GM12878 (cell line): ENCODE data around the gene PIWIL4. TPM values are rescaled to one million over a fixed set of nuclear protein-coding genes. Genes with fewer than 3 reads are reported as not detected.
"Not testable (repeated sequence)": the region's sequence is repeated elsewhere in the genome, so short reads cannot be mapped to it uniquely, and the experiment has no call there.

Experiments used
- ATAC-seq: fragments of 200-7000 bp; cut with Tn5 transposase; 3 replicates; pipeline ENCODE4 v1.9.1; 2020; ENCODE audit warnings: mild to moderate bottlenecking, moderate library complexity
- BruUV-seq: library from RNA; stranded (reverse); fragments of 400-500 nt; replicated peaks from 2 replicates; lab custom pipeline; 2021; lab: Mats Ljungman, UMichigan
- CTCF ChIA-PET: fragments of 300-600 bp; sonication (Branson Sonifier 250); formaldehyde crosslinking; extraction: SDS; loops from one replicate; lab custom pipeline; 2021; ENCODE audit warnings: inconsistent platforms; lab: Yijun Ruan, JAX
- POLR2A ChIA-PET: fragments of 350-600 bp; formaldehyde crosslinking; extraction: SDS; loops from one replicate; lab custom pipeline; 2021; ENCODE audit warnings: inconsistent platforms; lab: Charles Lee
- RAD21 ChIA-PET: fragments of 300-600 bp; sonication (Branson Sonifier 250); formaldehyde crosslinking; loops from one replicate; lab custom pipeline; 2023; ENCODE audit warnings: antibody characterized with exemption; ENCODE audit not compliant: unreplicated experiment; lab: Charles Lee
- SMC1A ChIA-PET: fragments of 300-600 bp; sonication (Branson Sonifier 250); formaldehyde crosslinking; loops from one replicate; lab custom pipeline; 2023; ENCODE audit not compliant: unreplicated experiment, uncharacterized antibody; lab: Charles Lee
- DNase-seq: peaks from one replicate; pipeline ENCODE4 v3.0.0-alpha.2; 2011; ENCODE audit warnings: low read depth, low spot score
- FAIRE-seq: peaks from 3 replicates; lab custom pipeline; 2011; peaks lifted over from hg19 to GRCh38; lab: Jason Lieb, UNC
- H2AFZ ChIP-seq: 2 replicates; pipeline ENCODE4 v1.6.0; 2011; ENCODE audit warnings: low read depth, low read length, control low read depth; ENCODE audit not compliant: control insufficient read depth
- H3K27ac ChIP-seq: 2 replicates; pipeline ENCODE4 v1.5.1; 2011; ENCODE audit warnings: control low read depth; ENCODE audit not compliant: control insufficient read depth, insufficient read depth
- H3K27me3 ChIP-seq, 2 experiments: replicated peaks in 1 of 2; 2 replicates each; pipeline versions ENCODE4 v1.6.0 to v1.6.1; 2011; ENCODE audit warnings: low read length in 1 of 2; ENCODE audit not compliant: control insufficient read depth in 2 of 2, insufficient read depth in 2 of 2
- H3K36me3 ChIP-seq, 2 experiments: 2 replicates each; pipeline ENCODE4 v1.5.1; 2011; ENCODE audit warnings: low read length in 1 of 2; ENCODE audit not compliant: control insufficient read depth in 2 of 2, insufficient read depth in 2 of 2
- H3K4me1 ChIP-seq: 2 replicates; pipeline ENCODE4 v1.6.1; 2011; ENCODE audit warnings: mild to moderate bottlenecking, low read length, moderate library complexity, mixed read lengths; ENCODE audit not compliant: control insufficient read depth, insufficient read depth
- H3K4me2 ChIP-seq: 2 replicates; pipeline ENCODE4 v1.6.0; 2011; ENCODE audit warnings: control low read depth; ENCODE audit not compliant: control insufficient read depth, insufficient read depth
- H3K4me3 ChIP-seq: fragments of 200-600 bp; sonication (generic); 2 replicates; pipeline ENCODE4 v1.5.1; 2016
- H3K79me2 ChIP-seq: 2 replicates; pipeline ENCODE4 v1.6.0; 2011; ENCODE audit warnings: low read length; ENCODE audit not compliant: control insufficient read depth, insufficient read depth
- H3K9ac ChIP-seq: 2 replicates; pipeline ENCODE4 v1.8.0; 2011; ENCODE audit warnings: low read length, control low read depth, mixed read lengths; ENCODE audit not compliant: control insufficient read depth, insufficient read depth
- H3K9me3 ChIP-seq: replicated peaks from 3 replicates; pipeline ENCODE4 v1.5.1; 2011; ENCODE audit warnings: mild to moderate bottlenecking, low read length; ENCODE audit not compliant: control insufficient read depth, insufficient read depth
- H4K20me1 ChIP-seq: 2 replicates; pipeline ENCODE4 v1.6.0; 2011; ENCODE audit not compliant: control insufficient read depth, insufficient read depth
- WGBS: methylation state at CpG from one replicate; pipeline ENCODE4 v1.1.6; 2016; ENCODE audit warnings: low lambda C conversion rate; ENCODE audit not compliant: insufficient replicate concordance, insufficient coverage; ENCODE audit errors: missing lambda C conversion rate; 5-methylcytosine and 5-hydroxymethylcytosine counted together
- in situ Hi-C: fragments of 300-500 bp; cut with MboI; formaldehyde crosslinking; loops from 9 replicates; pipeline ENCODE4 v1.14.3; 2018; ENCODE audit warnings: mixed read lengths
- intact Hi-C: fragments of 100-400 bp; cut with micrococcal nuclease; formaldehyde crosslinking; loops from one replicate; pipeline ENCODE4 v1.14.2; 2022; ENCODE audit not compliant: unreplicated experiment
- polyA plus RNA-seq, 11 experiments: library from polyadenylated mRNA; depleted of rRNA in 4 of 11; unstranded in 6 of 11; stranded (reverse) in 5 of 11; fragments of >200 nt; fragmentation: Nextera tagmentation in 4 of 11; fragmentation: Illumina TruSeq in 1 of 11; extraction: Ambion mirVana in 4 of 11; extraction: Trizol in 1 of 11; gene quantifications; 1 replicate in 1 of 11; 2 replicates in 10 of 11; pipeline versions ENCODE4 v1.2.1 to v1.2.3, GENCODE V29; 2011 to 2016; ENCODE audit warnings: inconsistent platforms in 2 of 11, missing spikeins in 2 of 11, low read depth in 1 of 11
- total RNA-seq, 4 experiments: library from RNA; depleted of rRNA in 3 of 4; stranded (reverse); fragments of >200 nt in 3 of 4; fragmentation: Illumina TruSeq in 1 of 4; extraction: Trizol in 1 of 4; gene quantifications; 2 replicates each; pipeline versions ENCODE4 v1.2.1 to v1.2.3, GENCODE V29; 2013 to 2021

PIWIL4 gene
- total and polyA plus RNA-seq, 10 of the 15 experiments (the other 5 are each of a cell fraction or from before 2014, with no cell fraction given): 0.23 to 13.3 (median 0.47) TPM

DNA sequence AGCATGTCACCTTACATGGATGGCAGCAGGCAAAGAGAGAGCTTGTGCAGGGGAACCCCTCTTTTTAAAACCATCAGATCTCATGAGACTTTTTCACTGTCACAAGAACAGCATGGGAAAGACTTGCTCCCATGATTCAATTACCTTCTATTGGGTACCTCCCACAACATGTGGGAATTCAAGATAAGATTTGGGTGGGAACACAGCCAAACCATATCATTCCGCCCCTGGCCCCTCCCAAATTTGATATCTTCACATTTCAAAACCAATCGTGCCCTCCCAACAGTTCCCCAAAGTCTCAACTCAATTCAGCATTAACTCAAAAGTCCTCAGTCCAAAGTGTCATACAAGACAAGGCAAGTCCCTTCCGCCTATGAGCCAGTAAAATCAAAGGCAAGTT lies 58.3 kb downstream of the PIWIL4 start:
- H4K20me1 ChIP-seq, H3K9me3 ChIP-seq, H2AFZ ChIP-seq, FAIRE-seq, H3K4me1 ChIP-seq, in situ Hi-C loops, H3K36me3 ChIP-seq, H3K9ac ChIP-seq, H3K27ac ChIP-seq, ATAC-seq, H3K27me3 ChIP-seq, H3K79me2 ChIP-seq, POLR2A ChIA-PET, BruUV-seq, H3K4me2 ChIP-seq, DNase-seq, H3K4me3 ChIP-seq: not testable (repeated sequence)
- ChIA-PET RAD21 (interaction anchor here (3.3 kb wide), 1 partner anchor 273 kb away, joined by 23 read pairs; no protein-coding TSS in a partner anchor), CTCF (interaction anchor here (1.6 to 5.6 kb wide), 2 partner anchors 137 to 272 kb away, joined by 3 to 45 read pairs; no protein-coding TSS in a partner anchor), SMC1A (interaction anchor here (3.3 kb wide), 1 partner anchor 272 kb away, joined by 25 read pairs; no protein-coding TSS in a partner anchor)
- 2% methylated on average over 3 of the region's 3 CpGs for WGBS
- intact Hi-C loops: loop anchor here (10.0 kb wide), 2 partner anchors 439 to 1799 kb away; partner anchors contain the start of gene SRSF8

- H3K79me2 ChIP-seq, POLR2A ChIA-PET, H3K36me3 ChIP-seq, RAD21 ChIA-PET, ATAC-seq, H3K4me2 ChIP-seq, DNase-seq, H3K9ac ChIP-seq, H4K20me1 ChIP-seq, H3K9me3 ChIP-seq, FAIRE-seq, in situ Hi-C loops, H3K27me3 ChIP-seq, H3K27ac ChIP-seq, H3K4me3 ChIP-seq, H2AFZ ChIP-seq, H3K4me1 ChIP-seq, BruUV-seq: not testable (repeated sequence)
- WGBS: 17% methylated on average over 3 of the region's 3 CpGs
- ChIA-PET CTCF (interaction anchor here (1.0 kb wide), 1 partner anchor 130 kb away, joined by 3 read pairs; no protein-coding TSS in a partner anchor), SMC1A (interaction anchor here (1.1 kb wide), 1 partner anchor 271 kb away, joined by 3 read pairs; no protein-coding TSS in a partner anchor)
- intact Hi-C loops: loop anchor here (10.0 kb wide), 2 partner anchors 438 to 1798 kb away; partner anchors contain the start of gene SRSF8
Observed at GRCh38 chr11:94627003-94627560, 59.9 kb downstream of the PIWIL4 start.
